ENCODE measurements around the gene MRPL52.

DNA sequence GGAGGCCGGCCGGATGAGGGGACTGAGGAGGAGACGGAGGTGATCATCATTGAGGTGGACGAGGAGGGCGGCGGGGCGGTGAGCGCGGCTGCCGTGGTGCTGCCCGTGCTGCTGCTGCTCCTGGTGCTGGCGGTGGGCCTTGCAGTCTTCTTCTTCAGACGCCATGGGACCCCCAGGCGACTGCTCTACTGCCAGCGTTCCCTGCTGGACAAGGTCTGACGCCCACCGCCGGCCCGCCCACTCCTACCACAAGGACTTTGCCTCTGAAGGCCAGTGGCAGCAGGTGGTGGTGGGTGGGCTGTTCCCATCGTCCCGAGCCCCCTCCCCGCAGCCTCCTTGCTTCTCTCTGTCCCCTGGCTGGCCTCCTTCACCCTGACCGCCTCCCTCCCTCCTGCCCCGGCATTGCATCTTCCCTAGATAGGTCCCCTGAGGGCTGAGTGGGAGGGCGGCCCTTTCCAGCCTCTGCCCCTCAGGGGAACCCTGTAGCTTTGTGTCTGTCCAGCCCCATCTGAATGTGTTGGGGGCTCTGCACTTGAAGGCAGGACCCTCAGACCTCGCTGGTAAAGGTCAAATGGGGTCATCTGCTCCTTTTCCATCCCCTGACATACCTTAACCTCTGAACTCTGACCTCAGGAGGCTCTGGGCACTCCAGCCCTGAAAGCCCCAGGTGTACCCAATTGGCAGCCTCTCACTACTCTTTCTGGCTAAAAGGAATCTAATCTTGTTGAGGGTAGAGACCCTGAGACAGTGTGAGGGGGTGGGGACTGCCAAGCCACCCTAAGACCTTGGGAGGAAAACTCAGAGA is 16.3 kb downstream of the MRPL52 start:
- TF ChIP-seq CTCF (IDR thresholded peaks at IDR 0.05), result no peak
- no peak for TF ChIP-seq POLR2A (IDR thresholded peaks at IDR 0.05)
- no peak for TF ChIP-seq EP300 (IDR thresholded peaks at IDR 0.05)
